Tibial artery (tissue), 4 donors: ENCODE data around the gene MAGED2.

Source experiments
- DNase-seq, 2 donors: peaks; one replicate each; pipeline ENCODE4 v3.0.0-alpha.2; 2019
- H3K27ac ChIP-seq, 2 donors: fragments of 200-600 bp; sonication (generic) in 1 of 2; 1 replicate in 1 of 2; 2 replicates in 1 of 2; pipeline ENCODE4 v1.5.1; 2018 to 2019; ENCODE audit warnings: mild to moderate bottlenecking in 1 of 2
- H3K27me3 ChIP-seq, 2 donors: fragments of 200-600 bp; sonication (generic) in 1 of 2; one replicate each; pipeline versions ENCODE4 v1.5.1 to v1.6.0; 2016 to 2019
- H3K36me3 ChIP-seq, 3 donors: fragments of 200-600 bp; sonication (generic) in 2 of 3; one replicate each; pipeline ENCODE4 v1.5.1; 2016 to 2019; ENCODE audit warnings: mild to moderate bottlenecking in 2 of 3
- H3K4me1 ChIP-seq, 4 donors: fragments of 200-600 bp; sonication (generic) in 2 of 4; 1 replicate in 3 of 4; 2 replicates in 1 of 4; pipeline ENCODE4 v1.5.1; 2016 to 2019
- H3K4me3 ChIP-seq, 2 donors: fragments of 200-600 bp; sonication (generic) in 1 of 2; 1 replicate in 1 of 2; 2 replicates in 1 of 2; pipeline ENCODE4 v1.5.1; 2018 to 2019; ENCODE audit warnings: mild to moderate bottlenecking in 2 of 2
- H3K9me3 ChIP-seq, 3 donors: fragments of 200-600 bp; sonication (generic) in 1 of 3; one replicate each; pipeline ENCODE4 v1.5.1; 2016 to 2019
- CTCF ChIP-seq, 2 experiments: fragments of 200-600 bp in 1 of 2; fragments of 450-650 bp in 1 of 2; IDR thresholded peaks; one replicate each; pipeline ENCODE4 v1.5.1; 2017 to 2019; ENCODE audit warnings: antibody characterized with exemption in 2 of 2, mild to moderate bottlenecking in 1 of 2, moderate library complexity in 1 of 2
- intact Hi-C: fragments of 100-400 bp; cut with DNase I; formaldehyde crosslinking; loops from one replicate; pipeline ENCODE4 v1.15.0; 2023; ENCODE audit warnings: low total_unique reads

The MAGED2 gene

DNA sequence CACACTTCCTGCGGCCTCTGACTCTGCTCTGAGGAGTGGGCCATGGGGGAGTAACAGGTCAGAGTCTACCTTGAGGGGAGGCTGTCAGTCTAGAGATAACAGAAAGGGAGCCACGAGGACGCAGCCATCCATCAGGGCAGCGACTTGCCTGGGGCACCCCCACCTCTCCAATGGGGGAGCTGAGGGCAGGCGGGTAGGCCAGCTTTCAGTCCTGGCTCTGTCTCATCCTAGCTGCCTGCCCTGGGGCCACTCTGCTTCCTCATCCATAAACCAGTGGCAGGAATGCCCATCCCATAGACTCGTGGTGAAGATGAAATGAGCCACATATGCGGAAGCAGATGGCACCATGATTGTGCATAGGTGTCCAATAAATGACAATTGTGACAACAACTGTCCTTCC, 13.2 kb downstream of the MAGED2 start:
- H3K27me3 ChIP-seq: no peaks in the 10 kb centered on the region
- H3K4me3 ChIP-seq: no peak overlapping the region
- no peaks in the 10 kb centered on the region for H3K9me3 ChIP-seq
- no peak for TF ChIP-seq CTCF (IDR thresholded peaks at IDR 0.05)
- no peaks in the 10 kb centered on the region for H3K4me1 ChIP-seq
- peaks cover 0 to 8% (median 4%) of the 10 kb centered on the region in 3 donors for H3K36me3 ChIP-seq
- no peak for DNase-seq
- H3K27ac ChIP-seq: no peak overlapping the region
- intact Hi-C loops: no loop called here

- no peaks in the 10 kb centered on the region for H3K9me3 ChIP-seq
- intact Hi-C loops: no loop called here
- no peak for DNase-seq
- peaks cover 0 to 3% (median 0%) of the 10 kb centered on the region in 3 donors for H3K36me3 ChIP-seq
- H3K4me1 ChIP-seq: no peaks in the 10 kb centered on the region
- no peak overlapping the region for H3K4me3 ChIP-seq
- H3K27me3 ChIP-seq: no peaks in the 10 kb centered on the region
- no peak overlapping the region for H3K27ac ChIP-seq
- TF ChIP-seq CTCF (IDR thresholded peaks at IDR 0.05): no peak
These were observed 13.8 kb downstream of the MAGED2 start for GRCh38 chrX:54821310-54821709.

- no peaks in the 10 kb centered on the region for H3K36me3 ChIP-seq
- no peaks in the 10 kb centered on the region for H3K27me3 ChIP-seq
- H3K4me3 ChIP-seq: no peak overlapping the region
- H3K9me3 ChIP-seq: no peaks in the 10 kb centered on the region
- H3K27ac ChIP-seq: no peak overlapping the region
- intact Hi-C loops: no loop called here
- no peaks in the 10 kb centered on the region for H3K4me1 ChIP-seq
- DNase-seq: no peak
- TF ChIP-seq CTCF (IDR thresholded peaks at IDR 0.05): no peak
These were observed 16.6 kb downstream of the MAGED2 start for GRCh38 chrX:54824195-54824594.

DNA sequence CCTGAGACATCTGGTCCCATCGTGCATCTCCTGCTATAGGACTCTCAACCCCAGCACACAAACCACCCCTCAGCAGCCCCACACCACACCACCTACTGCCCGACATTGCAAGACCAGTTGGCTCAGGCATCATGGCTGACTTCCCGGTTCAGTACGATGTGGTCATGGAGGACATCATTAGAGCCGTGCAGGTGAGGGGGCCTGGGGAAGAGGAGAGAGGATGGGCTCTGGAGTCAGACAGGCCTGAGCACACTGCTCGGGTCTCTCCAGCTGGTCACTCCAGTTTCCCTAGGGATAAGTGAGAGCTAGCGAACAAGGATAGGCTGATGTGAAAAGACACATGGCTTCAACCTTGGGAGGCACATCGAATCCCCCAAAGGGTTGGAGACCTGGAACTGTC, 17.2 kb downstream of the MAGED2 start:
- TF ChIP-seq CTCF (IDR thresholded peaks at IDR 0.05): no peak
- H3K27me3 ChIP-seq: no peaks in the 10 kb centered on the region
- DNase-seq: no peak
- H3K4me1 ChIP-seq: no peaks in the 10 kb centered on the region
- no peak overlapping the region for H3K4me3 ChIP-seq
- no peak overlapping the region for H3K27ac ChIP-seq
- no peaks in the 10 kb centered on the region for H3K36me3 ChIP-seq
- intact Hi-C loops: no loop called here
- no peaks in the 10 kb centered on the region for H3K9me3 ChIP-seq

GRCh38 chrX:54825716-54826438, 18.3 kb downstream of the MAGED2 start:
- DNase-seq: no peak
- no peaks in the 10 kb centered on the region for H3K4me1 ChIP-seq
- intact Hi-C loops: no loop called here
- no peak overlapping the region for H3K27ac ChIP-seq
- TF ChIP-seq CTCF (IDR thresholded peaks at IDR 0.05): no peak
- no peaks in the 10 kb centered on the region for H3K27me3 ChIP-seq
- H3K9me3 ChIP-seq: no peaks in the 10 kb centered on the region
- H3K36me3 ChIP-seq: no peaks in the 10 kb centered on the region
- no peak overlapping the region for H3K4me3 ChIP-seq

GRCh38 chrX:54826598-54826997, 19.1 kb downstream of the MAGED2 start:
- Histone ChIP-seq H3K27ac (no peak overlapping the region), H3K4me1 (no peaks in the 10 kb centered on the region), H3K4me3 (no peak overlapping the region), H3K36me3 (no peaks in the 10 kb centered on the region), H3K27me3 (no peaks in the 10 kb centered on the region), H3K9me3 (no peaks in the 10 kb centered on the region)
- no peak for DNase-seq
- intact Hi-C loops: no loop called here
- TF ChIP-seq CTCF (IDR thresholded peaks at IDR 0.05): no peak
